GM12874 (cell line): Measurements from ENCODE around the gene C6orf89.

ENCODE experiments used
- TF ChIP-seq, protein P1 (sequence below): IDR thresholded peaks from 2 replicates; pipeline ENCODE4 v1.5.1; 2011; ENCODE audit warnings: low read depth, mild to moderate bottlenecking, control low read depth, low read length, moderate library complexity; ENCODE audit not compliant: insufficient read depth

The C6orf89 gene

DNA sequence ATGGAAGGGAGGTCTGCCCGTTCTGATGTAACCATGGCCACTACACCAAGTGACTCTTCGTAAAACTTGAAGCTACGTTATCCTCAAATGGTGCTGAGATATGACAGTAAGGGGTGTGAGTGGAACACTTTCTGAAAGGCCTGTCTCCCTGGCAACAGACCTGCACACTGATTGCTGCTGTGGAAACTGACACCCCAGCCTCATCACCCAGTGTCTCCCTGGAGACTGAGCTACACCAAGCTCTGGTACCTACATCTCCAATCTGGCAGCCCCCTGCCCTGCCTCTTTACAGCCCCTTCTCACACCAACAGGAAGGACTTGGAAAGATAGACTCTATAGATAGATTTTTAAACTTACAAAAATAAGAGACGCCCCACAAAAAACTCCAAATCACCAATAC is 82.0 kb downstream of the C6orf89 start:
- TF ChIP-seq, protein P1, sequence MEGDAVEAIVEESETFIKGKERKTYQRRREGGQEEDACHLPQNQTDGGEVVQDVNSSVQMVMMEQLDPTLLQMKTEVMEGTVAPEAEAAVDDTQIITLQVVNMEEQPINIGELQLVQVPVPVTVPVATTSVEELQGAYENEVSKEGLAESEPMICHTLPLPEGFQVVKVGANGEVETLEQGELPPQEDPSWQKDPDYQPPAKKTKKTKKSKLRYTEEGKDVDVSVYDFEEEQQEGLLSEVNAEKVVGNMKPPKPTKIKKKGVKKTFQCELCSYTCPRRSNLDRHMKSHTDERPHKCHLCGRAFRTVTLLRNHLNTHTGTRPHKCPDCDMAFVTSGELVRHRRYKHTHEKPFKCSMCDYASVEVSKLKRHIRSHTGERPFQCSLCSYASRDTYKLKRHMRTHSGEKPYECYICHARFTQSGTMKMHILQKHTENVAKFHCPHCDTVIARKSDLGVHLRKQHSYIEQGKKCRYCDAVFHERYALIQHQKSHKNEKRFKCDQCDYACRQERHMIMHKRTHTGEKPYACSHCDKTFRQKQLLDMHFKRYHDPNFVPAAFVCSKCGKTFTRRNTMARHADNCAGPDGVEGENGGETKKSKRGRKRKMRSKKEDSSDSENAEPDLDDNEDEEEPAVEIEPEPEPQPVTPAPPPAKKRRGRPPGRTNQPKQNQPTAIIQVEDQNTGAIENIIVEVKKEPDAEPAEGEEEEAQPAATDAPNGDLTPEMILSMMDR, result no peak

DNA sequence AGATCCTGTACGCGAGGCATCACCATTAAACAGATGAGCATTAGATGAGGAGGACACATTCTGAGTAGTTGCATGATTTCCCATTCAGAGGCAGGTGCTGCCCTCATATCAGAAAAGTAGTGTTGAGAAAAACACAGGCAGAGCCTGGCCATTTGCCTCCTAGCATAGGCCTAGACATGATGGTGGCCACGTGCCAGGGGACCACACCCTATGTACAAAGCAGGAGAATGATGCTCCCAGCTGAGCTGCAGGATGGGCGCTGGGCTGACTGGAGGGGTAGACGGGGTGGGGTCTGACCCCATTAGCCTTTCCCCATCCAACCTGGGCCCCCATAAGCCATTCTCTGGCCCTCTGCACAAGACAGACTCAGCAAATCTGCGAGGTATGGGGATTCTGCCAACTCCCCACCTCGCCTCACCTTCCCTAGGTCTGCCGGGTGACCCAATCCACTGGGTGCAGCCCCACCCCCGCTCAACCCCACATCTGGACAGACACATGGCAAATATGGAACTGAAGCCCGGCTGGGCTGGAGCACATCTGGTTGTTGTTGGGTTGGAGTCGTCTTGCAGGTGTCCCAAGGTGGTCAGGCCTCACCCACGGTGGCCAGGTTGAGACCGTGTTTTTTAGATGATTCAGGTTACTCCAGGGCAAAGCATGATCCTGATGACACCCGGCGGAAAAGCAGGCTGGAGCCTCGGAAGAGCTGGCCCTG is 82.7 kb downstream of the C6orf89 start:
- TF ChIP-seq, protein P1, result no peak

DNA sequence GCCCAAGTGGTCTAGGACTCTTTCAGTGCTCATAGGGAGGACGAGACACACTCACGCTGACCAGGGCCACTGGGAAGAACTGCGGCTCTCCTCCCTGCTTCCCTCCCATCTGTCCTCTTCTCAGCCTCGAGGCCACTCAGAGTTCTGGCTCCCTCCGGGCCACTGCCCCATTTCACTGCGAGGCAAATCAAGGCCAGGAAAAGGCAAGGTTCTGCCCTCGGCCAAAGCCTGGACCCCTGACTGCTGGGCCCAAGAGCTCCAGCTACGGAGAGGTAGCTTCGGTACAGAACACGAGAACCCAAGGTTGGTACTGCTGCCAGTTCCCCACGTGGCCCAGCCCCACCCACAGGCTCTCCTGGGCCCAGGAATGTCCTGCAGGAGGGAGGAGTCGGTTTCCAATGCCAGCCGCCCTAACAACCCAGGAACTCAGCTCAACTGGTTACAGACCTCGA is 83.5 kb downstream of the C6orf89 start:
- TF ChIP-seq, protein P1, result no peak

DNA sequence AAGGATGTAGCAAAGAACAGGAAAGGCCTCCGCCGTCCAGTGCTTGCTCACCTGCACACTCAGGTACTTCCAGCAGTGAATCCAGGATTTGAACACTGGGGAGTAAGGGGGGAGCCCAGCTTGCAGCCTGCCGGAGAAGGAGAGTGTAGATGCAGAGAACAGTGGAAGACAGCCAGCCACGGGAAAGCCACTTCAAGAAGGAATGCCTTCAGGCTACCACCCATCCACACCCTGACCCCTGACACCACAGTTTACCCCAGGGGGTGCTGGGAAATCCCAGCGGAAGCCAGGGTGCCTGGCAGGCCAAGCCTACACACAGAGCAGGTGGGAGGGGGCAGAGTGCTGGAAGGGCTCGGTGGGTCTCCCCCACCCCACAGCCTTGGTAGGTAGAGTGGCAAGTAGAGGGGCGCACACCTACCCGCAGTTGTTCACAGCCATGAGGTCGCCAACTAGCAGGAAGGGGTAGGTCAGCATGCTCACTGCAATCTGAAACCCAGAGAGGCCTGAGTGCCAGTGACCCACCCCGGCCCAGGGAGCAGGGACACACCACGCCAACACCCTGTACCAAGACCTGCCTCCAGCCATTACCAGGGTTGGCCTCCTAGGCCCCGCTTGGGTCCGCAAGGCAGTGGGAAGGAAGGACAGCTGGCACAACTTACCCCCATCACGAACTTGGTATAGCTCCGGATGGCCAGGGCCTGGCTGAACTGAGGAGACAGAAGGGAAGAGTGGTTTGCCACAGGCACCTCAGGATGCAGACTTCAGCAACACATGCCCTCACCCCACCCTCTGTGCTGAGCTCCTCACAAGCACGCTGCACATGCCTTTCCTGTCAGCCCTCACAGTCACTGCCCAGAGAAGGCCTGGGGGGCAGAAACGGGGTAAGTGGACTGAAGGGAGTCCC is 84.5 kb downstream of the C6orf89 start:
- TF ChIP-seq, protein P1, result no peak

DNA sequence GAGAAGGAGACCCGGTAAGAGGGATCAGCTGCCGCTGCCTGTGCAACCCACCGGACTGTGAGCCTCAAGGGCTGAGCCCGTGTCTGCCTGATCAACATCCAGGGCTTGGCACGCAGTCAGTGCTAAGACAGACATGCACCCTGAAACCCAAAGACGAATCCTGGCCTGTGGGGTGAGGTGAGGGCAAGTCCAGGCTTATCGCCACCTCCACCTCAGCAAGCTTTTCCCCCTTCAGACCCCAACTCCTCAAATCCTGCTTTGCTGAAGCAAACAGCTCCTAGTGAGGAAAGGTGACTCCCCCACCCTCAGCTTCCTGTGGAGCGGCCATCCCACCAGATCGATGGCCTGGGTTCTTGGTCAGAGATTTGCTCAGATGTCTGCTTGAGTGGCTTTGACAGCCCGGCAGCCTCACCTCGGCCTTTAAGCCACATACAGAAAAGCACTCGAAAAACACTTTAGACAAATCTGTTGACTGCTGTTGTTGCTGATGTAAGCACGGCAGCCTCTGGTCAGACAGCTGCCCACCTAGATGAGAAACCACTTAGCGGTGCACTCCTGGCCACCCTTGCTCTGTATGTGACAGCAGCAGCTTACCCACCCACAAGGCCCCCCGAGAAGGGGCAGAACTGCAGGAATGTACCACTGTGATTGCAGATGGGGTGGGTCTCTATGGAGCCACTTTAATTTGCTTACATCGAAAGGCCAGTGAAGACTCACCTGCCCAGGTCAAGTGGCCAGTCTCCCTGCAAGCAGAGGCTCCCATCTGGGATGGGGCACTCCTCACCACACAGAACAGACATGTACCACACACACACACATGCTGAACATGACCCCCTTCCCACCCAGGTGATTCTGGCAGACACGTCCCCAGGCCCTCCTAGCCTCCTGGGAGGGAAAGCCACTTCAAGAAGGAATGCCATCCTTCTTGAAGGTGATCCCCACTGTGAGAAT is 85.4 kb downstream of the C6orf89 start:
- TF ChIP-seq, protein P1, result no peak

DNA sequence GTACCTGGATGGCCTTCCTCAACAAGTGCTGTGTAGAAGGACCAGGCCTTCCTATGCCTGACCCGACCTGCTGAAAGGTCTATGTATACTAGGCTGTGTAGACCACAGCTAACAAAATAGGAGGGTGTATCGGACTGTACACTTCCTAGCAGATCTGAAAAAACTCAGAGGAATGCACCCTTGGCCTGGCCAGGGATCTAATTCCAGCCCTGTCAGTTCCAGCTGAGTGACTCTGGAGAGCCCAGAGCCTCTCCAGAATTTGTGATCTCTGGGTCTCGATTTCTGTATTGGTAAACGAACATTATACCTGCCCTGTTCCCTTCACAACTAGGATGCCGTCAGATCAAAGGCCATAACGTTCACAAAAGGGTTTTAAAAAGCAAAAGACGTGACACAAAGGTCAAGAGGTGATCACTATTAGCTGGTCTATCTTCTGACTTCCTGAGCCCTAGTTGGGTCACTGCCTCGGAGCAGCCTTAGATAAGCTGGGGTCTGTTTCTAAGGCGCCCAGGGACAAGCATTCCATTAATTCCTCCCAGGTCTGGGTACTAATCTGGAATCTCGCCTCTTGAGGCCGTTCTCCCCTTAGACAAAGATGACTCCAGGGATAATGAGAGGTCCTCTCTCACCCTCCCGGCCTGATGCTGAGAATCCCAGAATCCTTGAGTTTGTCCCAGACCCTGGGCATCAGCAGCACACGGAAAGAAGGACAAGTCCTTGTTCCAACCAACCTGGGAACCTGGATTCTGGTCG is 86.3 kb downstream of the C6orf89 start:
- TF ChIP-seq, protein P1, result no peak
